GM21786 (cell line): ENCODE data around the gene KLLN.
A peak's percentile ranks its signal among the peaks of the same experiment; 100 is the strongest.
"Not testable (repeated sequence)": the region's sequence is repeated elsewhere in the genome, so short reads cannot be mapped to it uniquely, and the experiment has no call there.

Experiments used
- ATAC-seq: cut with Tn5 transposase; IDR thresholded peaks from one replicate; pipeline ENCODE4 v1.9.1; 2021; ENCODE audit not compliant: unreplicated experiment

The KLLN gene

GRCh38 chr10:87863053-87863943 lies at the start of gene KLLN, which contains the start of gene PTEN:
TSS of gene KLLN (minus strand) at chr10:87863533. CDS start at chr10:87862487, 1,046 bp downstream.
TSS of gene PTEN (plus strand) at chr10:87863625. CDS start at chr10:87864470, 845 bp downstream.
- peak; percentile 29 for ATAC-seq

GRCh38 chr10:87903396-87903795 lies 40.1 kb upstream of the KLLN start:
- not testable (repeated sequence) for ATAC-seq

- not testable (repeated sequence) for ATAC-seq
These were observed 34.6 kb upstream of the KLLN start for GRCh38 chr10:87897957-87898356.

GRCh38 chr10:87896216-87896615 lies 32.9 kb upstream of the KLLN start:
- no peak for ATAC-seq

- ATAC-seq: no peak
These were observed 32.1 kb upstream of the KLLN start for GRCh38 chr10:87895430-87895829.

GRCh38 chr10:87887548-87888289 lies 24.4 kb upstream of the KLLN start:
- no peak for ATAC-seq

GRCh38 chr10:87887146-87887545 lies 23.8 kb upstream of the KLLN start:
- ATAC-seq: no peak

GRCh38 chr10:87886635-87887034 lies 23.3 kb upstream of the KLLN start:
- ATAC-seq: no peak

GRCh38 chr10:87882555-87883294 lies 19.4 kb upstream of the KLLN start:
- ATAC-seq: no peak

GRCh38 chr10:87881373-87882059 lies 18.2 kb upstream of the KLLN start:
- ATAC-seq: not testable (repeated sequence)

GRCh38 chr10:87880336-87880735 lies 17.0 kb upstream of the KLLN start:
- ATAC-seq: no peak

- ATAC-seq: no peak
These were observed 15.5 kb upstream of the KLLN start for GRCh38 chr10:87878664-87879459.

- no peak for ATAC-seq
These were observed 12.7 kb upstream of the KLLN start for GRCh38 chr10:87875929-87876571.

GRCh38 chr10:87873656-87874055 lies 10.3 kb upstream of the KLLN start:
- ATAC-seq: no peak

- ATAC-seq: no peak
These were observed 9.5 kb upstream of the KLLN start for GRCh38 chr10:87872828-87873227.

- no peak for ATAC-seq
These were observed 6.6 kb upstream of the KLLN start for GRCh38 chr10:87869773-87870551.

- ATAC-seq: not testable (repeated sequence)
These were observed 5.8 kb upstream of the KLLN start for GRCh38 chr10:87869139-87869538.

- ATAC-seq: no peak
These were observed 4.9 kb upstream of the KLLN start for GRCh38 chr10:87868277-87868676.

- no peak for ATAC-seq
These were observed 4.1 kb upstream of the KLLN start for GRCh38 chr10:87867453-87867852.
